HL-60/S4 treated with phorbol 12-myristate 13-acetate at 8.2 ng/mL for 4 days and 3 days (cell line): ENCODE measurements around the gene TSC22D2.
"Not testable (repeated sequence)": the region's sequence is repeated elsewhere in the genome, so short reads cannot be mapped to it uniquely, and the experiment has no call there.

ENCODE experiments used
- in situ Hi-C: fragments of 300-500 bp; cut with MboI; formaldehyde crosslinking; loops from 2 replicates; pipeline ENCODE4 v1.15.0; 2022; ENCODE audit warnings: low sequenced_read_pairs

TSC22D2 gene

DNA sequence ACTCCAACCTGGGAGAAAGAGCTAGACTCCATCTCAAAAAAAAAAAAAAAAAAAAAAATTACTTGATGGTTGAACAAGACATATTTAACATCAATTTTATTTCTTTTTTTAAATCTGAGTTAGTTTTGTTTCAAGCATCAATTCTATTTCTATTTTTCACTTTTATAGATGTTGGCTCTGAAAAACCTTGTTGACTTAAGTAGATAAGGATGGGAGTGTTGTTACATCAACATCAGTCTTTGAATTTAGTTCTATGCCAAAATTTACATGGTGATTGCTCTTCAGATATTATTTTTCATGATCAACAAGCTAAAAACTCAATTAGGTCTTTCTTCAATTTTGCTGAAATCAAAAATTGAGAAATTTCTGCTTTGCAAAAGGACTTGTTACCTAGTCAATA lies 71.3 kb downstream of the TSC22D2 start:
- in situ Hi-C loops: loop anchor here (25.0 kb wide), 1 partner anchor 192 kb away; no protein-coding TSS in a partner anchor

DNA sequence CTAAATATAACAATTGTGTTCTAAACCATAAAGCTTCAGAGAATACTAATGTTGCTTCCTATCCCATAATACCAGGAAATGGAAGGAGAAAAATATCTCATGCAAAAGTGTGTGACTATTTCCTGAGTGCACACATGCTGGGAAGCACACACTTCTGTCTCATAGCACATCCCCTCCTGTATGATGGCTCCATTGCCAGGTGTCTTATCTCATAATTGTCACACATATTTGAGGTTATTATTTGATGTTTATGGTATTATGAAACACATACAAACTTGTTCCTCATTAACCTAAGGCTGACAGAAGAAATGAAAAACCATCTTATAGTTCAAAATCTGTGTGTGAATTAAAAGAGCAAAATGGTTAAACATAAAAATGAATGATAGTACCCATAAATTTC lies 72.8 kb downstream of the TSC22D2 start:
- in situ Hi-C loops: loop anchor here (25.0 kb wide), 1 partner anchor 194 kb away; no protein-coding TSS in a partner anchor

- in situ Hi-C loops: loop anchor here (25.0 kb wide), 1 partner anchor 196 kb away; no protein-coding TSS in a partner anchor
Measured at GRCh38 chr3:150483226-150483625, 75.1 kb downstream of the TSC22D2 start.

- in situ Hi-C loops: loop anchor here (25.0 kb wide), 1 partner anchor 197 kb away; no protein-coding TSS in a partner anchor
Measured at GRCh38 chr3:150484410-150484809, 76.3 kb downstream of the TSC22D2 start.

GRCh38 chr3:150488867-150489266 lies 80.8 kb downstream of the TSC22D2 start:
- in situ Hi-C loops: loop anchor here (25.0 kb wide), 1 partner anchor 202 kb away; no protein-coding TSS in a partner anchor

DNA sequence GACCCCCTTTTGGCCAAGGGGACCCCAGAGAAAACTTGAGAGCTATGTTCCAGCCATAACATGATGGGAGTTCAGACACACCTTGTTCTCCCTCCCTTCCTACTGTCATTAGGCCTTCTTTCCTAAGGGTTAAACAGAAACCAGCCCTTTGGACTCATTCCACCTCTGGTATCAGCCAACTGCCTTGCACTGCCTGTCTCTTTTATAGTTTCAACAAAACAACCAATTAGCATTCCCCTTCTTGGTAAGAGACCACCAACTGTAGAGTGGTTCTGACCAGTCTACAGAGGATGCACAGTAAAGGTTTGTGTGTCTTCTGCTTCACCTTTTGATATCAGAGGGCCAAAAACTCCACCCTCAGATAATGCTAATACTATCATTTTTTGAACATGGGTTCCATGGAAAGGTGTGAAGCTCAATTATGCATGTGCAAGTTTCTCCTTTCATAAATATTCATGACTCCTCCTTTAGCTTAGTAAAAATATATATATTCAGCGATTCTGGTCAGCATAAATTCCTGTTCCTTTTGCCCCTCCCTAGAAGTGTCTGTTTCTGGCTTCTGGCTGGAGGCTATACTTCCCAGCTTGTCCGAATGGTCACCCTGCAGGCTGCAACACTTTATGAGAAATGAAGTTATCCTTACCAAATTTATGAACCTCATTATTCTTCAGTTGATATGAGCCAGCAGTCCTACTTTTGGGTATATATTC lies 82.3 kb downstream of the TSC22D2 start:
- in situ Hi-C loops: loop anchor here (25.0 kb wide), 1 partner anchor 203 kb away; no protein-coding TSS in a partner anchor

DNA sequence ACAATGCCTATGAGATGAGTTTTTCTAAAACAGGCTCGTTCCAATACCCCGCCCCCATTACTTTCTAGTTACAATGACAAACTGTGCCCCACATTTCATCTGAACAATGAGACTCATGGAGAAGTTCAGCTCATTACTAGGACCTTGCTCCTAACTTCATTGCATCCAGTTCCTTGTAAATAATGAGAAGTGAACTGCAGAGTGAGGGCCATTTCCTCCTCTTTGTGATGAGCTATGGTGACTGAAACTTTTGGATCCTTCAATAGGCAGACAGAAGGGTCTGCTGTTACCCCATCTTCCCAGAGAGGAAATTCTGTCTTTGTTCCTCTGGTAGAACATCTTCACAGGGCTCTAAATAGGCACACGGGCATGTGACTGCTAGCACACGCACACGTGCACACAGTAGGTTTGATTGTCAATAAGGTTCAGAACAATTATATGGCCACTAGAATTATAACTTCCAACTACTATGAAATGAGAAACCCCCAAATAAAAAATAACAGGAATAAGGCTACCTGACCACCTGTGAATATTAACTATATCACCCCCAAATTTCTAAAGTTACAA lies 86.4 kb downstream of the TSC22D2 start:
- in situ Hi-C loops: loop anchor here (25.0 kb wide), 1 partner anchor 207 kb away; no protein-coding TSS in a partner anchor

GRCh38 chr3:150495149-150495548 lies 87.1 kb downstream of the TSC22D2 start:
- in situ Hi-C loops: loop anchor here (25.0 kb wide), 1 partner anchor 208 kb away; no protein-coding TSS in a partner anchor

DNA sequence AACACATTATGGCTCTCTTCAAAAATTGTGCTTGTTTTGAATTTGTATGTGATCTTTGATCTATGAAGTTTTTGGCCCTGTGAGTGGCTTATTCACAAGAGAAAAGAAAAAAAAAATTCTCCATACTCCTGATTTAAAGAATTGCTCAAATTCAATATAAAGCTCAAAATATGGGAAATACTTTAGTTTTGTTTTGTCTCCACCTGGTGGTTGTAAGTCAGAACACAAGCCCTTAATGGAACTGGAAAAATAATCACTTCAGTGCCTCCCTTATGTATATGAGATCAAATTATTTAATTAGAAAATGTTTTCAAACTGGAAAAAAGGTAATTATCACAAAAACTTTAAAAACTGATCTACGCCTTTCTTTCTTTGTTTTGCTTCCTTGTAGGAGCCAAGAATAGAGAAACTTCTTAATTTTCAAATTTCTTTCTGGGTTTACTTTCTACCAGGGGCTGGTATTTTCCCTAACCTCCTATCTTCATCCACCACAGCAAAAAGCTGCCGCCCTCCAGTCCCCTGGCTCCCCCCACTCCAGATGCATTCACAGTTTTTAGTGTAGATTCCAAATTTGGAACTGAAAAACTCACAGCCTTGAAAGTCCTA lies 87.6 kb downstream of the TSC22D2 start:
- in situ Hi-C loops: loop anchor here (25.0 kb wide), 1 partner anchor 208 kb away; no protein-coding TSS in a partner anchor

DNA sequence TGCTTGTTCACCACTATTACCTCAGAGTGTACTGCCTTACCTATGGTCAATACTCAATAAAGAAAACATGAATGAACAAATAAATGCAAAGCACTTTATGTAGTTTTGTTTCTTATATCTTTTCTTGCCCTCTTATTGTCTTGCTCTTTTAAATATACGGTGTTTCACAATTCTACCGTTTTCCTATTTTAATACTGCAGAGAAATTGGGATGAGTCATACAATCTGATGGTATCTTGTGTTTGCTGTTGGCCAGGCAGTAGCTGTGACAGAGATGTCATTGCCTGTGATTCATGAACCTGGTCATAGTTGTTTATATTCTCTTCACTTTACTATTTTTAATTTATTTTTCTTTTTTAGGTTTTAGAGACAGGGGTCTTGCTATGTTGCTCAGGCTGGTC lies 89.9 kb downstream of the TSC22D2 start:
- in situ Hi-C loops: loop anchor here (25.0 kb wide), 1 partner anchor 211 kb away; no protein-coding TSS in a partner anchor

GRCh38 chr3:150500960-150501359 lies 92.9 kb downstream of the TSC22D2 start:
- in situ Hi-C loops: not testable (repeated sequence)

GRCh38 chr3:150503402-150504099 lies 95.5 kb downstream of the TSC22D2 start:
- in situ Hi-C loops: no loop called here

DNA sequence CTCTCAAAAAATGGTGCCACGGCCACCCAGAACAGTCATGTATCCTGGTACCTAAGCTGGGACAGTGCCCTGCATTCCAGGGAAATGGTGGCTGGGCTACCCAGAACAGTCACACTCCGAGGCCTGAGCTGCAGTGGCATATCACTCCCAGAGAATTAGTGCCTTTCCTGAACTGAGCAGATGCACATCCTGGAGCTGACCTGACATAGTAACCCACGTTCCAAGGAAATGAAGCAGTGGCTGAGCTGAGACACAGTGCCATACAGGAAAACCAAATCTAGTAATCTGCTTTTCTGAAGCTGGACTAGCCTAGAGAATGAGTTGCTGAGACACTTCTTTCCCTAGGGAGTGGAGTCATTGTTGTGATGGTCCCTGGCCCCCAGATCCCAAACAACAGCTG lies 96.4 kb downstream of the TSC22D2 start:
- in situ Hi-C loops: no loop called here

GRCh38 chr3:150508401-150508800 lies 100.3 kb downstream of the TSC22D2 start:
- in situ Hi-C loops: no loop called here

DNA sequence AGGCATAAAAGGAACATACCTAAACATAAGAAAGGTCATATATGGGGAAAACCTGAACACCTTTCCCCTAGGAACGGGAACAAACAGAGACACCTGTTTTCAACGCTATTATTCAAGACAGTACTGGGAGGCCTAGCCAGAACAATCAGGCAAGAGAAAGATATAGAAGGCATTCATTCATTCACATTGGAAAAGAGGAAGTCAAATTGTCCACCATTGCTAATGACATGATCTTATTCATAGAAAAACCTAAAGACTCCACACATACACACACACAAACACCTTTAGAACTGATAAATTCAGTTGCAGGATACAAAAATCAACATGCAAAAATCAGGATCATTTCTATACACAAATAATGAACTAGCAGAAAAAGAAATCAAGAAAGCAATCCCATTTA lies 101.7 kb downstream of the TSC22D2 start:
- in situ Hi-C loops: no loop called here

DNA sequence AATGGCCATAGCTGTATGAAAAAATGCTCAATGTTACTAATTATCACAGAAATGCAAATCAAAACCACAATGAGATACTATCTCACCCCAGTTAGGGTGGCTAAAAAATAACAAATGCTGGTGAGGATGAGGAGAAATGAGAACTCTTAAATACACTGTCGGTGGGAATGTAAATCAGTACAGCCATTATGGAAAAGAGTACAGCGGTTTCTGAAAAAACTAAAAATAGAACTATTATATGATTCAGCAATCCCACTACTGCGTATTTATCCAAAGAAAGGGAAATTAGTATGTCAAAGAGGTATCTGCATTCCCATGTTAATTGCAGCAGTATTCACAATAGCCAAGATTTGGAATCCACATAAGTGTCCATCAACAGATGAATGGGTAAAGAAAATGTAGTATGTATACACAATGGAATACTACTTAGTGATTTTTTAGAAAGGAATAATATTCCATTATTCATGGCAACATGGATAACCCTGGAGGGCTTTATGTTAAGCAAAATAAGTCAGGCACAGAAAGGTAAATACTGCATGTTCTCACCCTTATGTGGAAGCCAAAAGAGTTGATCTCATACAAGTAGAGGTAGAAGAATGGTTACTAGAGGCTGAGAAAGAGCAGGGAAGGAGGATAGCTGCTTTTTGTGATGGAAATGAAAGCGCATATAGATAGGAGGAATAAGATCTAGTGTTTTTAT lies 103.2 kb downstream of the TSC22D2 start:
- in situ Hi-C loops: no loop called here

DNA sequence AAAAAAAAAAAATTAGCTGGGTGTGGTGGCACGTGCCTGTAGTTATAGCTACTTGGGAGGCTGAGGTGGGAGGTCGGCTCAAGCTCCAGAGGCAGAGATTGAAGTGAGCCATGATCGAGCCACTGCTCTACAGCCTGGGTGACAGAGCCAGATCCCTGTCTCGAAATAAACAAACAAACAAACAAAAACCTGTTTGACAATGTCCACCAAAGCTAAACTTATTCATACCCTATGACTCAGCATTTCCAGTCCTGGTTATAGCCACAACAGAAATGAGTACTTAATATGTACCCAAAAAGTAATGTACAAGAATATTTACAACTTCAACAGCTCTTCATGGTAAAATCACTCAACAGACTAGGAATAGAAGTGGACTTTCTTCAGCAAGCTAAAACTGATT lies 107.1 kb downstream of the TSC22D2 start:
- in situ Hi-C loops: no loop called here
